PC-9 (cell line): ENCODE measurements around the gene PKIB.
A peak's percentile ranks its signal among the peaks of the same experiment; 100 is the strongest.

Experiments used
- EZH2 ChIP-seq: fragments of 200-600 bp; sonication (generic); IDR thresholded peaks from 2 replicates; pipeline ENCODE4 v1.8.0; 2017; ENCODE audit warnings: antibody characterized with exemption, low read depth
- TF ChIP-seq, protein P1 (sequence below): fragments of 200-600 bp; sonication (generic); conservative IDR thresholded peaks from 2 replicates; pipeline ENCODE4 v1.6.1; 2017; ENCODE audit warnings: mixed run types, antibody characterized with exemption, mild to moderate bottlenecking, moderate library complexity

DNA sequence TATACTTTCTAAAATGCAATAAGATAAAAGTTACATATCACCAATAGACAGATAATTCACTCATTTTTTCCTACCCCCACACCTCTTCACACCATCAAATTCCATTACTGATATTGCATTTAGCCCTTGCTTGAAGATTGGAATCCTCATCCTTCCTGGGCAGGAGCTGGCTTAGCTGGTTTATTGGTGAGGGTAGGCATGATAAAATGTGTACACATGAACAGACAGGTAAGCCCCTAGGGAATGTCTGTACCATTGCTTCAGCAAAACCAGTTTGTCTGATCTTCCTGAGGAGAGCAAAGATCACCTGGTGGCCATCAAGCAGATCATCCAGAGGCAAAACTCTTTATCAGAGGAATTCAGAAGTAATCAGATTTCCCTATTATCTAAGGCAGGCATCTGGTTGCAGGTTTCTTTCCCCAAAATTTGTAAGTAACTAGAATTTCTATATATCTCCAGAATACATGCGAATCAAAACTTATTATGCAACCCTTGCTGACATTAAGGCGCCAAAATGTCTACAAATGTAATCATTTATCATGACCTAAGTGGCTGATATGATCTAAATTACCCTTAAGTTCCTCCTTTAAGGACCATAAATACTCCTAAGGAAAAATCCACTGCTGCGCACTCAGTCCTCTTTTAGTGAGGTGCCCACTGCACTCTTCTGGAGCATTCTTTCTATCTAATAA lies 162.7 kb downstream of the PKIB start:
- TF ChIP-seq, protein P1, sequence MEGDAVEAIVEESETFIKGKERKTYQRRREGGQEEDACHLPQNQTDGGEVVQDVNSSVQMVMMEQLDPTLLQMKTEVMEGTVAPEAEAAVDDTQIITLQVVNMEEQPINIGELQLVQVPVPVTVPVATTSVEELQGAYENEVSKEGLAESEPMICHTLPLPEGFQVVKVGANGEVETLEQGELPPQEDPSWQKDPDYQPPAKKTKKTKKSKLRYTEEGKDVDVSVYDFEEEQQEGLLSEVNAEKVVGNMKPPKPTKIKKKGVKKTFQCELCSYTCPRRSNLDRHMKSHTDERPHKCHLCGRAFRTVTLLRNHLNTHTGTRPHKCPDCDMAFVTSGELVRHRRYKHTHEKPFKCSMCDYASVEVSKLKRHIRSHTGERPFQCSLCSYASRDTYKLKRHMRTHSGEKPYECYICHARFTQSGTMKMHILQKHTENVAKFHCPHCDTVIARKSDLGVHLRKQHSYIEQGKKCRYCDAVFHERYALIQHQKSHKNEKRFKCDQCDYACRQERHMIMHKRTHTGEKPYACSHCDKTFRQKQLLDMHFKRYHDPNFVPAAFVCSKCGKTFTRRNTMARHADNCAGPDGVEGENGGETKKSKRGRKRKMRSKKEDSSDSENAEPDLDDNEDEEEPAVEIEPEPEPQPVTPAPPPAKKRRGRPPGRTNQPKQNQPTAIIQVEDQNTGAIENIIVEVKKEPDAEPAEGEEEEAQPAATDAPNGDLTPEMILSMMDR, result 0 out of 2 replicates have a peak, but pooled peaks have one; percentile 17
- no peak for TF ChIP-seq EZH2
